ENCODE measurements around the gene BOLA3.

DNA sequence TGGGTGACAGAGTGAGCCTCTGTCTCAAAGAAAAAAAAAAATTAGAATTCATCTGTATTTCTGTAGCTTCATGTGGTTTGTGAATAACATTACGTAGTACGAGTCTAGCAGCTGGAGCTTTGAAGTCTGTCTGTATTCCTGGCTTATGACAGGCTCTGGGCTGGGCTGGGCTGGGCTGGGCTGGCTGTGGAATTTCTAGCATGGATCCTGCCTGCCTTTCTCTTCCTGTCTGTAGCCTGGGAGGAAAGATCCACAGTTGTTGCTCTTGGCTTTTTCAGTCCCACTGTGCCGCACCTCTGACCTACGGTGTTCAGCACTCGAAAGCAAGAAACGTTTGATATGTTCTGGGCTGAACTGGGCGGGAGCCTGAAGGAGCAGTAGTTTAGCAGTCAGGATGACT is 55.4 kb downstream of the BOLA3 start:
- TF ChIP-seq POLR2A (IDR thresholded peaks at IDR 0.05) (no peak), POLR2AphosphoS5 (IDR thresholded peaks at IDR 0.05) (no peak)
- TF ChIP-seq, protein P1, sequence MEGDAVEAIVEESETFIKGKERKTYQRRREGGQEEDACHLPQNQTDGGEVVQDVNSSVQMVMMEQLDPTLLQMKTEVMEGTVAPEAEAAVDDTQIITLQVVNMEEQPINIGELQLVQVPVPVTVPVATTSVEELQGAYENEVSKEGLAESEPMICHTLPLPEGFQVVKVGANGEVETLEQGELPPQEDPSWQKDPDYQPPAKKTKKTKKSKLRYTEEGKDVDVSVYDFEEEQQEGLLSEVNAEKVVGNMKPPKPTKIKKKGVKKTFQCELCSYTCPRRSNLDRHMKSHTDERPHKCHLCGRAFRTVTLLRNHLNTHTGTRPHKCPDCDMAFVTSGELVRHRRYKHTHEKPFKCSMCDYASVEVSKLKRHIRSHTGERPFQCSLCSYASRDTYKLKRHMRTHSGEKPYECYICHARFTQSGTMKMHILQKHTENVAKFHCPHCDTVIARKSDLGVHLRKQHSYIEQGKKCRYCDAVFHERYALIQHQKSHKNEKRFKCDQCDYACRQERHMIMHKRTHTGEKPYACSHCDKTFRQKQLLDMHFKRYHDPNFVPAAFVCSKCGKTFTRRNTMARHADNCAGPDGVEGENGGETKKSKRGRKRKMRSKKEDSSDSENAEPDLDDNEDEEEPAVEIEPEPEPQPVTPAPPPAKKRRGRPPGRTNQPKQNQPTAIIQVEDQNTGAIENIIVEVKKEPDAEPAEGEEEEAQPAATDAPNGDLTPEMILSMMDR (IDR thresholded peaks at IDR 0.05 in 8 of 11, conservative IDR thresholded peaks at IDR 0.05 in 3 of 11), result no peak
